HG03565 (cell line): ENCODE measurements around the gene LRRC8A.
"Not testable (repeated sequence)": the region's sequence is repeated elsewhere in the genome, so short reads cannot be mapped to it uniquely, and the experiment has no call there.

Source experiments
- ATAC-seq: cut with Tn5 transposase; IDR thresholded peaks from one replicate; pipeline ENCODE4 v1.9.1; 2021; ENCODE audit warnings: mild to moderate bottlenecking, moderate library complexity; ENCODE audit not compliant: unreplicated experiment

LRRC8A gene

DNA sequence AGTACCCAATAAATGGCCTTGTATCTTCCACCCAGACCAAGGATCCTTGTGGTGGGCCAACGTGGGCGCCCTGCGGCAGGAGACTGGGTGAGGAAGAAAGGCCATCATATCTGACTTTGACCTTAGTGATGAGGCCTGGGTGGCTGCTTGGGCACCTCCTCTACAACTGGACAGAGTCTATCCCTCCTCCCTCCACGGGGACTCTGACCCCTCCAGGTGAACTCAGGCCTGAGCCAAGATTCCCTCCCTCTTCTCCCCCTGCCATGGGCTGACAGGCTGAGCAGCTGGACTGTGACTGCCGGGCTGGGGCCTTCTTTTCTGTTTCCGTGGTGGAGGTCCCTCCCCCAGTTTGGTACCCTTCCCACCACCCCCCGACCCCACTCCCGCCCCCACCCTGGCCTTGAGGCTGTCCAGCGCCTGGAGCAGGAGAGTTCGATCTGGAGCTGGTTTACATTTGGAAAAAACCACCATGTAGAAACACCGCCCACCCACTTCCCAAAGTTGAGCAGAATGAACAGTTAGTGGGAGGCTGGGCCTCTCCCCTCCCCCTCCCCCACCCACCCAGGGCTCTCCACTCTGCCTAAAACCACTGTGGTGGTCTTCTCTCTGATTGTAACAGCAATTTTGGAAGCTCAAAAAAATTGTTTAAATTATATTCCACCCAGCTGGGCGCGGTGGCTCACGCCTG, 37.6 kb downstream of the LRRC8A start:
- ATAC-seq, result no peak

GRCh38 chr9:128920381-128921058, 38.6 kb downstream of the LRRC8A start, which contains the start of gene PHYHD1:
Gene PHYHD1 (plus strand): TSS chr9:128920982. CDS start chr9:128922324, 1,342 bp downstream.
- ATAC-seq, result no peak

GRCh38 chr9:128921881-128922763, 40.2 kb downstream of the LRRC8A start:
- ATAC-seq, result no peak

DNA sequence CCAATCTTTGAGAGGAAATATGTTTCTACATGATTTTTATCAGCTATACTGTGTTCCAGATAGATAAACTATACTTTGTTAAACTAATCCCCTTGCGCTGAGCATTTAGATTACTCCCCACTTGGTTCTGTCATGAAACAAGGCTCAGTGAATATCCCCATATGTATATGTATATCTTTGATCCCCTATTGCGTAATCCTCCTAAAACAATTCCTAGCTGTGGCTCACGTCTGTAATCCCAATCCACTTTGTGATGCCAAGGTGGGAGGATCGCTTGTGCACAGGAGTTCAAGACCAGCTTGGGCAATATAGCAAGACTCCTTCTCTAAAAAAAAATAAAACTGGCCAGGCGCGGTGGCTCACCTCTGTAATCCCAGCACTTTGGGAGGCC, 41.6 kb downstream of the LRRC8A start:
- no peak for ATAC-seq

- no peak for ATAC-seq
Measured at GRCh38 chr9:128927731-128928411, 45.9 kb downstream of the LRRC8A start.

- no peak for ATAC-seq
Measured at GRCh38 chr9:128928624-128929023, 46.7 kb downstream of the LRRC8A start.

- no peak for ATAC-seq
Measured at GRCh38 chr9:128929560-128929959, 47.6 kb downstream of the LRRC8A start.

- ATAC-seq, result no peak
Measured at GRCh38 chr9:128933731-128934130, 51.8 kb downstream of the LRRC8A start.

- no peak for ATAC-seq
Measured at GRCh38 chr9:128936171-128936865, 54.4 kb downstream of the LRRC8A start.

DNA sequence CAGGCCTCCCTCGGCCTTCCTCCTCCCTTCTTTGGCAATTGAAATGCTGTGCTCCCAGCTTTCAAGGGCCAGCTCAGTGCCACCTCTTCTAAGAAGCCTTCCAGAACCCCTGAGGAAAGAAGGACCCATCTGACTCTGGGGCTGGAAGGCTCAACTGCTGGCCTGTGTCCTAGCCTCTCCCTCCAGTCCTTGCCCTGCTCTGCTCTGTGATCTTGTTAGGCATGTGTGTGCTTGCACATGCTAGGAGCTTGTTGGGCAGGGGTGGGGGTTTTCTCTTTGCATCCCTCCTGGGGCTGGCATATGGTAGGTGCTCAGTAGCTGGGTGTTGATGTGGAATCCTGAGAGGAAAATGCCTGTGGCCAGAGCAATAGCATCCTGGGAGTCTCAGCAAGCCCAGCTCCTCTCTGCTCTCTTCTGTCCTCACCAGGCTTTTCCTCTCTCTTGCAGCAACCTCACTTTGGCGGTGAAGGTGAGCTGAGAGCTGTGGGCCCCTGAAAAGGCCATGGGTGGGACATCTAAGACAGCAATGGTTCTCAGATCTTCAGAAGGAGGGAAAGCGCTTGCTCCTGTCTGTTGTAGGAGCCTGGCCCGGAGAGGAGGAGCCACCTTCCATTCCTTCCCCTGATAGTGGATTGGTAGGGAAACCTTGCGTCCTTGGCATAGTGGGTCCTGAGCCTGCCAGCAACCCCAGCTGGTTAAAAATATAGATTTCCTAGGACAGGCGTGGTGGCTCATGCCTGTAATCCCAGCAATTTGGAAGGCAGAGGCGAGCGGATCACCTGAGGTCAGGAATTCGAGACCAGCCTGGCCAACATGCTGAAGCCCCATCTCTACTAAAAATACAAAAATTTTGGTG, 55.6 kb downstream of the LRRC8A start:
- no peak for ATAC-seq

- no peak for ATAC-seq
Measured at GRCh38 chr9:128940271-128940921, 58.5 kb downstream of the LRRC8A start.

GRCh38 chr9:128940946-128941755, 59.2 kb downstream of the LRRC8A start:
- no peak for ATAC-seq

DNA sequence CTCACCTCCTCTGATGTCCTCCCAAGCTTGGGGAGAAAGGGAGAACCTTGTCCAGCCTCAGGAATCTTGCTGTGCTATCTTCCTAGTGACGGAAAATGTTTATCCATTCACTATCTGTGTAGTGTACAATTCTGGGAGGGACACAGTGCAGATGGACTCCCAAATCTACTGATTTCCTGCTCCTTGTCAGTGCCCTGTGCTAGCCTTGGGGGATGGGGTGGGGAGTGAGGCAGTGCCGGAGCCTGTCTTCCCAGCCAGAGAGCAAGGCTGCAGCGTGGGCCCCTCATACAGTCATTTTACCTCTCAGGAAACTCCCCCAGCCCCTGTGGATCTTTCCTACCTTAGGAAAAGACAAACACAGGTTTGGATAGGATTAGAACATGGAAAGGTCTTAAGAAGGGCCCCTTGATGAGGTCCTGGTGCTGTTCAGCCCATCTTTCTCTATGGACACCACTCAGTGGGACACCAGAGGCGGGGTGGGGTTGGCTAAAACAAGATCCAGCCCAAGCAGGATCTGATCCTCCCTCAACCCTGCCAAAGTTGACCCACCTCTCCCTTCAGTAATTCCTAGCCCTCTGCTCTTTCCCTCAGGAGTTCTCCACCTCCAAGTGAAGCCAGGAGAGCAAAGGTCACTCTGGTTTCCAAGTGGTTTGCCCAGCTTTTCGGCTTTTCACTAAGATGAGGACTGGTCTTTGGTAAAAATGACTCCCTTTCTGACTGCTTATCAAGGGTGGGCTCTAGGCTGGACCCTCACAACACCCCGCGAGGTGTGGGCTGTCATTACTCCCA, 62.1 kb downstream of the LRRC8A start:
- no peak for ATAC-seq

DNA sequence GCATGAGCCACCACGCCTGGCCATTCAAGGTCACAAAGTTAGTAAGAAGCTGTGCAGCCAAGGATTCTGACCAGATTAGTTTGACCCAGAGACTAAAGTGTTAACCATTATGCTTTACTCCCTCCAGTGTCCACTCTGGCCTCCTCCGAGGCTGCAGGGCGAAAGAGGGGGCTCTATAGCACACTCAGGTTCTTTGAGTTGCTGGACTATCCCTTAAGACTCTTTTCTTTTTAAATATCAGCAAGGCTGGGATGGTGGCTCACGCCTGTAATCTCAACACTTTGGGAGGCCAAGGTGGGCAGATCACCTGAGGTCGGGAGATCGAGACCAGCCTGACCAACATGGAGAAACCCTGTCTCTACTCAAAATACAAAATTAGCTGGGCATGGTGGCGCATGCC, 63.0 kb downstream of the LRRC8A start:
- not testable (repeated sequence) for ATAC-seq

GRCh38 chr9:128945798-128946501, 64.0 kb downstream of the LRRC8A start:
- no peak for ATAC-seq

DNA sequence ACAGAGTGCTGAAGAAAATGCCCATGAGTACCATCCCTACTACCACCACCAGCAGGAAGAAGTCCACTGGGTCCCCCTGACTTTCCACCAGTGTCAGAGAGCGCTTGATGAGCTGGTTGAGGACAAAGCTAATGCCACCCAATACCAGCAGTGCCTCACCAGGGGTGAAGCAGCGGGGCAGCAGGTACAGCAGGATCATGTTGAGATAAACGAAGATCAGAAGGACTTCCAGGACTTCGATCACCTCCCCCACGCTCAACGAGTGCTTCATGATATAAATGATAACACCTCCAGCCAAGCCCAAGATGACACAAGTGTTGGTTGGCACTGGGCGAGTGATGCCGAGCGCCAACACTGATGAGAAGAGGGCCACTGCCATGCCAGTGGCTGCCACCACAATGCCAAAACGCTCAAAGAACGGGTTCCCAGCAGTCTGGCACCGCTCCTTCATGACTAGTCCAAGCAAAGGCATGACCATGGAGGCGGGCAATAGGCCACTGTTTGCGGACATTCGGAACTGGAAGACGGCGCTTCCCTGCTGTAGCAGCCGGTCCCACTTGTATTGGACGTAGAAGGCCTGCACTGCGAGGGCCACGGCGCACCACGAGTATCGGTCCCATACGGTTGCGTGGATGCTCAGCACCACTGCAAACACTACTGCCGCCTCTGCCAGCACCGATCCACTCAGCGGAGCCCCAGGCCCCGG, 64.8 kb downstream of the LRRC8A start:
- no peak for ATAC-seq
